Right lobe of liver (tissue), 4 donors: ENCODE data around the gene RGL1.
"Not testable (repeated sequence)": the region's sequence is repeated elsewhere in the genome, so short reads cannot be mapped to it uniquely, and the experiment has no call there.

Experiments
- POLR2A ChIP-seq: fragments of 450-650 bp; IDR thresholded peaks from one replicate; pipeline ENCODE4 v1.6.1; 2017; ENCODE audit warnings: antibody characterized with exemption, mild to moderate bottlenecking
- TF ChIP-seq, protein P1 (sequence below), 4 donors: fragments of 200-600 bp in 3 of 4; fragments of 450-650 bp in 1 of 4; IDR thresholded peaks; one replicate each; pipeline versions ENCODE4 v1.5.1 to v1.8.0; 2016 to 2022; ENCODE audit warnings: antibody characterized with exemption in 4 of 4, mild to moderate bottlenecking in 2 of 4
- donor health status: DM: no; HTN: no; CAD: no.
- donor health status: DM: no; HTN: no; CAD: no.
- donor health status: DM: no; HTN: yes; CAD: no.

DNA sequence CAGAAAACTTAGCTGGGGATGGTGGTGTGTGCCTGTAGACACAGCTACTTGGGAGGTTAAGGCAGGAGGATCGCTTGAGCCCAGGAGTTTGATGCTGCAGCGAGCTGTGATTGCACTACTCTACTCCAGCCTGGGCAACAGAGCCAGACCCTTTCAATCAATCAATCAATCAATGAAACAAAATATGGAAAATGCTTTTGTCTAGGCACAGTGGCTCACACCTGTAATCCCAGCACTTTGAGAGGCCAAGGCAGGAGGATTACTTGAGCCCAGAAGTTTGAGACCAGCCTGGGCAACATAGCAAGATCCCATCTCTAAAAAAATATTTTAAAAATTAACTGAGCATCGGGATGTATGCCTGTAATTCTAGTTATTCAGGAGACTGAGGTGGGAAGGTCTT, 19.0 kb upstream of the RGL1 start:
- TF ChIP-seq, protein P1, sequence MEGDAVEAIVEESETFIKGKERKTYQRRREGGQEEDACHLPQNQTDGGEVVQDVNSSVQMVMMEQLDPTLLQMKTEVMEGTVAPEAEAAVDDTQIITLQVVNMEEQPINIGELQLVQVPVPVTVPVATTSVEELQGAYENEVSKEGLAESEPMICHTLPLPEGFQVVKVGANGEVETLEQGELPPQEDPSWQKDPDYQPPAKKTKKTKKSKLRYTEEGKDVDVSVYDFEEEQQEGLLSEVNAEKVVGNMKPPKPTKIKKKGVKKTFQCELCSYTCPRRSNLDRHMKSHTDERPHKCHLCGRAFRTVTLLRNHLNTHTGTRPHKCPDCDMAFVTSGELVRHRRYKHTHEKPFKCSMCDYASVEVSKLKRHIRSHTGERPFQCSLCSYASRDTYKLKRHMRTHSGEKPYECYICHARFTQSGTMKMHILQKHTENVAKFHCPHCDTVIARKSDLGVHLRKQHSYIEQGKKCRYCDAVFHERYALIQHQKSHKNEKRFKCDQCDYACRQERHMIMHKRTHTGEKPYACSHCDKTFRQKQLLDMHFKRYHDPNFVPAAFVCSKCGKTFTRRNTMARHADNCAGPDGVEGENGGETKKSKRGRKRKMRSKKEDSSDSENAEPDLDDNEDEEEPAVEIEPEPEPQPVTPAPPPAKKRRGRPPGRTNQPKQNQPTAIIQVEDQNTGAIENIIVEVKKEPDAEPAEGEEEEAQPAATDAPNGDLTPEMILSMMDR (IDR thresholded peaks at IDR 0.05), result not testable (repeated sequence)
- not testable (repeated sequence) for TF ChIP-seq POLR2A
